ENCODE measurements around the gene ZBTB4.

Gene ZBTB4

GRCh38 chr17:7440113-7440833 lies 39.2 kb downstream of the ZBTB4 start:
- Histone ChIP-seq H3K4me3 (ENCODE audit: low read depth, low read length) (peak overlapping the region; percentile 67), H3K9me3 (no peaks in the 10 kb centered on the region), H3K36me3 (no peaks in the 10 kb centered on the region), H3K4me1 (no peaks in the 10 kb centered on the region), H3K27me3 (peaks cover 9% of the 10 kb centered on the region)
- no peak for TF ChIP-seq CTCF (IDR thresholded peaks at IDR 0.05; ENCODE audit: low read depth, low read length)
- peak; percentile 65 for DNase-seq

- H3K36me3 ChIP-seq, result no peaks in the 10 kb centered on the region
- TF ChIP-seq CTCF (IDR thresholded peaks at IDR 0.05; ENCODE audit: low read depth, low read length), result no peak
- no peak for DNase-seq
- no peaks in the 10 kb centered on the region for H3K9me3 ChIP-seq
- H3K27me3 ChIP-seq, result peaks cover 9% of the 10 kb centered on the region
- no peaks in the 10 kb centered on the region for H3K4me1 ChIP-seq
- H3K4me3 ChIP-seq (ENCODE audit: low read depth, low read length), result peak within 1 kb of the TSS; percentile 67
These were observed 39.8 kb downstream of the ZBTB4 start, which contains the start of gene FGF11 for GRCh38 chr17:7439462-7440112. TSS of gene FGF11 (plus strand) at chr17:7439512. CDS start at chr17:7439621, 109 bp downstream.

GRCh38 chr17:7438656-7439460 lies 40.6 kb downstream of the ZBTB4 start:
- DNase-seq, result no peak
- H3K27me3 ChIP-seq, result peaks cover 9% of the 10 kb centered on the region
- peak overlapping the region; percentile 57 for H3K4me3 ChIP-seq (ENCODE audit: low read depth, low read length)
- H3K36me3 ChIP-seq, result no peaks in the 10 kb centered on the region
- no peaks in the 10 kb centered on the region for H3K9me3 ChIP-seq
- TF ChIP-seq CTCF (IDR thresholded peaks at IDR 0.05; ENCODE audit: low read depth, low read length), result no peak
- H3K4me1 ChIP-seq, result no peaks in the 10 kb centered on the region

GRCh38 chr17:7437950-7438614 lies 41.3 kb downstream of the ZBTB4 start:
- Histone ChIP-seq H3K4me1 (no peaks in the 10 kb centered on the region), H3K27me3 (peaks cover 9% of the 10 kb centered on the region), H3K9me3 (no peaks in the 10 kb centered on the region), H3K4me3 (ENCODE audit: low read depth, low read length) (peak overlapping the region; percentile 57), H3K36me3 (no peaks in the 10 kb centered on the region)
- no peak for TF ChIP-seq CTCF (IDR thresholded peaks at IDR 0.05; ENCODE audit: low read depth, low read length)
- DNase-seq, result peak; percentile 63

- Histone ChIP-seq H3K36me3 (no peaks in the 10 kb centered on the region), H3K4me3 (ENCODE audit: low read depth, low read length) (peak overlapping the region; percentile 57), H3K9me3 (no peaks in the 10 kb centered on the region), H3K27me3 (peaks cover 9% of the 10 kb centered on the region), H3K4me1 (no peaks in the 10 kb centered on the region)
- no peak for TF ChIP-seq CTCF (IDR thresholded peaks at IDR 0.05; ENCODE audit: low read depth, low read length)
- no peak for DNase-seq
These were observed 42.0 kb downstream of the ZBTB4 start for GRCh38 chr17:7437369-7437863.

All from BE2C (cell line).